Tracheal epithelial cell (primary cell): ENCODE data around the gene ACSS3. TPM values are rescaled to one million over a fixed set of nuclear protein-coding genes. Genes with fewer than 3 reads are reported as not detected.

Source experiments
- total RNA-seq: library from RNA; depleted of rRNA; stranded (reverse); fragments of >200 nt; gene quantifications from 2 replicates; pipeline ENCODE4 v1.2.1, GENCODE V29; 2014

Gene ACSS3
- total RNA-seq: 0.64 and 2.9 TPM in 2 replicates

DNA sequence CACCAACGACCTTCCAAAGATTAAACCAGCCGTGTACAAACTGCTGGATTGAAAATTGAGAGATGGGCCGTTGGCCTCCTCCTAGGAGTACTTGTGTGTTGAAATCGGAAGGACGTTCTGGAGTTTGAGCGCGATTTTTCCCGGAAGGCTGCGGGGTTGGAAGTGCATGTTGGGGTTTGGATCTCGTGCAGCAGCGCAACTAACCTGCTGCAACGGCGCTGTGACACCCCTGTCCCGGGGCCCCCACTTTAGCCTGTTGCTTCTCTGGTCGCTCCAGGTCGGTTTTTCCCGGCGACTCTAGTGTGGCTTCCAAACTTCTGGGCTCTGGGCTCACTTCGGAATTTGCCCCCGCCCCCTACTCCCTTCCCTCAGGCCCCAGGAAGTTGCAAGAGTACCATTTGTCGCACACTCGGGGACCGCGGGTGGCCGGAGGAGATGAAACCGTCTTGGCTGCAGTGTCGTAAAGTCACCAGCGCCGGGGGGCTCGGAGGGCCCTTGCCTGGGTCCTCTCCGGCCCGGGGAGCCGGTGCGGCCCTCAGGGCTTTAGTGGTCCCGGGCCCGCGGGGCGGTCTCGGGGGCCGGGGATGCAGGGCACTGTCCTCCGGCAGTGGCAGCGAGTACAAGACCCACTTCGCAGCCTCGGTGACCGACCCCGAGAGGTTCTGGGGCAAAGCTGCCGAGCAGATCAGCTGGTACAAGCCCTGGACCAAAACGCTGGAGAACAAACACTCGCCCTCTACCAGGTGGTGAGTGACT is at the start of gene ACSS3:
TSS of gene ACSS3 (plus strand) at position 394 of the 756 bp plus-strand sequence. CDS start at position 436, 42 bp downstream.

Other genes with a start within 250 kb of the ACSS3 start
- 1.4 TPM in 1 of 2 replicates, not detected in the other for gene LIN7A, start 140.1 kb upstream of the ACSS3 start, total RNA-seq